ENCODE results near the gene AADACL3.
"Not testable (repeated sequence)": the region's sequence is repeated elsewhere in the genome, so short reads cannot be mapped to it uniquely, and the experiment has no call there.

GRCh38 chr1:12731084-12731483 lies 15.2 kb downstream of the AADACL3 start:
- TF ChIP-seq CTCF, POLR2A (IDR thresholded peaks at IDR 0.05): not testable (repeated sequence)

Measured in testis (tissue), 2 donors.